ELR (cell line): ENCODE measurements around the gene ZBTB8OS.
A peak's percentile ranks its signal among the peaks of the same experiment; 100 is the strongest.
"Not testable (repeated sequence)": the region's sequence is repeated elsewhere in the genome, so short reads cannot be mapped to it uniquely, and the experiment has no call there.

ENCODE experiments used
- DNase-seq: peaks from one replicate; pipeline ENCODE4 v3.0.0-alpha.2; 2015; ENCODE audit warnings: low read depth

Gene ZBTB8OS

GRCh38 chr1:32650248-32650751 lies at the start of gene ZBTB8OS:
Gene ZBTB8OS (minus strand): TSS chr1:32650550. CDS start chr1:32650529, 21 bp downstream.
- peak; percentile 96 for DNase-seq

- not testable (repeated sequence) for DNase-seq
Observed at GRCh38 chr1:32696996-32697395, 46.6 kb upstream of the ZBTB8OS start.

GRCh38 chr1:32696041-32696440 lies 45.7 kb upstream of the ZBTB8OS start:
- DNase-seq, result no peak

- peak; percentile 75 for DNase-seq
Observed at GRCh38 chr1:32695098-32695904, 45.0 kb upstream of the ZBTB8OS start.

GRCh38 chr1:32693455-32694174 lies 43.3 kb upstream of the ZBTB8OS start:
- no peak for DNase-seq

- DNase-seq, result no peak
Observed at GRCh38 chr1:32686387-32686786, 36.0 kb upstream of the ZBTB8OS start.

GRCh38 chr1:32685498-32685897 lies 35.1 kb upstream of the ZBTB8OS start:
- DNase-seq, result no peak

GRCh38 chr1:32684167-32684811 lies 33.9 kb upstream of the ZBTB8OS start:
- no peak for DNase-seq

- no peak for DNase-seq
Observed at GRCh38 chr1:32683397-32683796, 33.0 kb upstream of the ZBTB8OS start.

GRCh38 chr1:32681999-32682398 lies 31.6 kb upstream of the ZBTB8OS start:
- no peak for DNase-seq

GRCh38 chr1:32681509-32681908 lies 31.2 kb upstream of the ZBTB8OS start:
- no peak for DNase-seq

- DNase-seq, result no peak
Observed at GRCh38 chr1:32680642-32681041, 30.3 kb upstream of the ZBTB8OS start.

- DNase-seq, result not testable (repeated sequence)
Observed at GRCh38 chr1:32679993-32680392, 29.6 kb upstream of the ZBTB8OS start.

- no peak for DNase-seq
Observed at GRCh38 chr1:32676945-32677344, 26.6 kb upstream of the ZBTB8OS start.

GRCh38 chr1:32668716-32669115 lies 18.4 kb upstream of the ZBTB8OS start:
- DNase-seq, result not testable (repeated sequence)

- no peak for DNase-seq
Observed at GRCh38 chr1:32666901-32667566, 16.7 kb upstream of the ZBTB8OS start.

GRCh38 chr1:32665915-32666314 lies 15.6 kb upstream of the ZBTB8OS start:
- DNase-seq, result no peak

GRCh38 chr1:32659581-32659980 lies 9.2 kb upstream of the ZBTB8OS start:
- no peak for DNase-seq

GRCh38 chr1:32652244-32652962 lies 2.1 kb upstream of the ZBTB8OS start:
- peak; percentile 8 for DNase-seq

- peak; percentile 60 for DNase-seq
Observed at GRCh38 chr1:32651461-32652073, 1.2 kb upstream of the ZBTB8OS start.
